ENCODE measurements around the gene CDH4.

The CDH4 gene

DNA sequence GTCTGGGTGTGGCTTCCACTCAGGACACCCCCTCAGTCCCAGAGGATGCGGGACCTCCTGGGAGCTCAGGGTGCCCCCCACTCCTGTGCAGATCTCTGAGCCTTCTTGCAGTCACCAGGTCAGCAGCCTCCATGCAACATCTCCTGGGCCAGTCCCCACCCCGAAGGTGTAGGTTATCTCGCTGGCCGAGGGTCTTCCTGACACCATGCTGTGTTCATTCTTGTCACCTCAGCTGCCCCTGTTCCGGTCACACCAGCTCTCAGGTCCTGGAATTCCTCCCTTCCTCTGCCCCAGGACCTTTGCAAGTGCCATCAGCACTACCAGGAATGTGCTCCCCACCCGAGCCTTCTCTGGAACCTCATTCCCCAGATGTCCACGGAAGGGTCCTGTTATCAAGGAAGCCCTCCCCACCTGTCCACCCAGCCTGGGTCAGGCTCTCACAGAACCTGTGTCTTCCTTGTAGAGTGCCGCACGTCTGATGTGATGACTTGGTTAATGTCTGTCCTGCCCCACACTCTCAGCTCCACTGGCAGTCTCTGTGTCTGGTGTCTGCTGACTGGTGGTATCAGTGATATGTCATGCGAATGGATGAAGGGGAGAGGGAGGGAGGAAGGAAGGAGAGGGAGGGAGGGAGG lies 484.1 kb downstream of the CDH4 start:
- Histone ChIP-seq H3K9me3 (ENCODE audit: control insufficient read depth, low read length) (no peaks in the 10 kb centered on the region), H3K36me3 (ENCODE audit: control insufficient read depth, insufficient read depth, low read length) (no peaks in the 10 kb centered on the region), H3K27ac (ENCODE audit: low read depth, low read length, severe bottlenecking) (no peak overlapping the region), H3K4me1 (ENCODE audit: control insufficient read depth, insufficient read depth, low read length, poor library complexity, severe bottlenecking) (peaks cover 4% of the 10 kb centered on the region), H3K4me3 (ENCODE audit: extremely low read depth, insufficient read depth, low read length, poor library complexity, severe bottlenecking) (no peak overlapping the region)
- 81 to 85% methylated on average over 7 of the region's 10 CpGs for WGBS, 2 experiments (ENCODE audit: insufficient coverage in 2 of 2)

GRCh38 chr20:61736751-61737310 lies 484.8 kb downstream of the CDH4 start:
- 88 to 89% methylated on average over 11 of the region's 14 CpGs for WGBS, 2 experiments (ENCODE audit: insufficient coverage in 2 of 2)
- peaks cover 2% of the 10 kb centered on the region for H3K4me1 ChIP-seq (ENCODE audit: control insufficient read depth, insufficient read depth, low read length, poor library complexity, severe bottlenecking)
- no peaks in the 10 kb centered on the region for H3K36me3 ChIP-seq (ENCODE audit: control insufficient read depth, insufficient read depth, low read length)
- H3K4me3 ChIP-seq (ENCODE audit: extremely low read depth, insufficient read depth, low read length, poor library complexity, severe bottlenecking), result no peak overlapping the region
- no peaks in the 10 kb centered on the region for H3K9me3 ChIP-seq (ENCODE audit: control insufficient read depth, low read length)
- H3K27ac ChIP-seq (ENCODE audit: low read depth, low read length, severe bottlenecking), result no peak overlapping the region

- H3K4me3 ChIP-seq (ENCODE audit: extremely low read depth, insufficient read depth, low read length, poor library complexity, severe bottlenecking), result no peak overlapping the region
- no peaks in the 10 kb centered on the region for H3K9me3 ChIP-seq (ENCODE audit: control insufficient read depth, low read length)
- no peaks in the 10 kb centered on the region for H3K36me3 ChIP-seq (ENCODE audit: control insufficient read depth, insufficient read depth, low read length)
- no peaks in the 10 kb centered on the region for H3K4me1 ChIP-seq (ENCODE audit: control insufficient read depth, insufficient read depth, low read length, poor library complexity, severe bottlenecking)
- 93 to 94% methylated on average over 6 to 7 of the region's 8 CpGs for WGBS, 2 experiments (ENCODE audit: insufficient coverage in 2 of 2)
- H3K27ac ChIP-seq (ENCODE audit: low read depth, low read length, severe bottlenecking), result no peak overlapping the region
Observed at GRCh38 chr20:61737346-61737745, 485.3 kb downstream of the CDH4 start.

- no peak overlapping the region for H3K27ac ChIP-seq (ENCODE audit: low read depth, low read length, severe bottlenecking)
- H3K36me3 ChIP-seq (ENCODE audit: control insufficient read depth, insufficient read depth, low read length), result no peaks in the 10 kb centered on the region
- WGBS, 2 experiments (ENCODE audit: insufficient coverage in 2 of 2), result 88 to 93% methylated on average over 12 to 15 of the region's 16 CpGs
- H3K4me3 ChIP-seq (ENCODE audit: extremely low read depth, insufficient read depth, low read length, poor library complexity, severe bottlenecking), result no peak overlapping the region
- H3K4me1 ChIP-seq (ENCODE audit: control insufficient read depth, insufficient read depth, low read length, poor library complexity, severe bottlenecking), result no peaks in the 10 kb centered on the region
- no peaks in the 10 kb centered on the region for H3K9me3 ChIP-seq (ENCODE audit: control insufficient read depth, low read length)
Observed at GRCh38 chr20:61737812-61738443, 485.9 kb downstream of the CDH4 start.

DNA sequence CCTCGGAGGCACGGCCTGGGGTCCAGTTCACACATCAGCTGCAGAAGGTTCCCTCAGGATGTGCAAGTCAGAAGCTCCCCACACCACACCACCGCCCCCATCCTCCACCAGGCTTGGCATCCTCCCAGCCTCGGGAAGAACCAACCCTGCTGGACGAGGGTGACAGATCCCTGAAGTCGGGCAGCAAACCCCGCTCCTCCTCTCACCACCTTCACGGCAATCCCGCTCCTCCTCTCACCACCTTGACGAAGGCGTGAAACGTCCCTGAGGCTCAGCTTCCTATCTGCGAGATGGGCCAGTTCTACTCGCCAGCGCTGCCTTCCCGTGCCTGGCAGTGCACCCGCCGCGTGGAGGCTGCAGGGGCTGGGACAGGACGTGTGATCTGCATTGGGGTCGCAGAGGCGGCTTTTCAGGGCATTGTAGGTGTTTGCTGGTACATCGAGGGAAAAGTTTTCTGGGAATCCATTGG lies 486.6 kb downstream of the CDH4 start:
- Histone ChIP-seq H3K4me3 (ENCODE audit: extremely low read depth, insufficient read depth, low read length, poor library complexity, severe bottlenecking) (no peak overlapping the region), H3K27ac (ENCODE audit: low read depth, low read length, severe bottlenecking) (no peak overlapping the region), H3K4me1 (ENCODE audit: control insufficient read depth, insufficient read depth, low read length, poor library complexity, severe bottlenecking) (no peaks in the 10 kb centered on the region), H3K9me3 (ENCODE audit: control insufficient read depth, low read length) (no peaks in the 10 kb centered on the region), H3K36me3 (ENCODE audit: control insufficient read depth, insufficient read depth, low read length) (no peaks in the 10 kb centered on the region)
- WGBS, 2 experiments (ENCODE audit: insufficient coverage in 2 of 2), result 89 to 92% methylated on average over 20 to 21 of the region's 23 CpGs

GRCh38 chr20:61739086-61739831 lies 487.2 kb downstream of the CDH4 start:
- Histone ChIP-seq H3K4me1 (ENCODE audit: control insufficient read depth, insufficient read depth, low read length, poor library complexity, severe bottlenecking) (no peaks in the 10 kb centered on the region), H3K36me3 (ENCODE audit: control insufficient read depth, insufficient read depth, low read length) (no peaks in the 10 kb centered on the region), H3K4me3 (ENCODE audit: extremely low read depth, insufficient read depth, low read length, poor library complexity, severe bottlenecking) (no peak overlapping the region), H3K27ac (ENCODE audit: low read depth, low read length, severe bottlenecking) (no peak overlapping the region), H3K9me3 (ENCODE audit: control insufficient read depth, low read length) (no peaks in the 10 kb centered on the region)
- WGBS, 2 experiments (ENCODE audit: insufficient coverage in 2 of 2), result 91 to 96% methylated on average over 15 to 18 of the region's 19 CpGs

- 79 to 96% methylated on average over 4 to 8 of the region's 8 CpGs for WGBS, 2 experiments (ENCODE audit: insufficient coverage in 2 of 2)
- peaks cover 2% of the 10 kb centered on the region for H3K4me1 ChIP-seq (ENCODE audit: control insufficient read depth, insufficient read depth, low read length, poor library complexity, severe bottlenecking)
- no peak overlapping the region for H3K4me3 ChIP-seq (ENCODE audit: extremely low read depth, insufficient read depth, low read length, poor library complexity, severe bottlenecking)
- no peaks in the 10 kb centered on the region for H3K36me3 ChIP-seq (ENCODE audit: control insufficient read depth, insufficient read depth, low read length)
- no peaks in the 10 kb centered on the region for H3K9me3 ChIP-seq (ENCODE audit: control insufficient read depth, low read length)
- no peak overlapping the region for H3K27ac ChIP-seq (ENCODE audit: low read depth, low read length, severe bottlenecking)
Observed at GRCh38 chr20:61739832-61740118, 487.7 kb downstream of the CDH4 start.

GRCh38 chr20:61742097-61742825 lies 490.2 kb downstream of the CDH4 start:
- Histone ChIP-seq H3K9me3 (ENCODE audit: control insufficient read depth, low read length) (no peaks in the 10 kb centered on the region), H3K36me3 (ENCODE audit: control insufficient read depth, insufficient read depth, low read length) (no peaks in the 10 kb centered on the region), H3K4me3 (ENCODE audit: extremely low read depth, insufficient read depth, low read length, poor library complexity, severe bottlenecking) (no peak overlapping the region), H3K27ac (ENCODE audit: low read depth, low read length, severe bottlenecking) (no peak overlapping the region), H3K4me1 (ENCODE audit: control insufficient read depth, insufficient read depth, low read length, poor library complexity, severe bottlenecking) (peaks cover 4% of the 10 kb centered on the region)
- WGBS, 2 experiments (ENCODE audit: insufficient coverage in 2 of 2), result 87 to 89% methylated on average over 12 to 13 of the region's 16 CpGs

- Histone ChIP-seq H3K36me3 (ENCODE audit: control insufficient read depth, insufficient read depth, low read length) (no peaks in the 10 kb centered on the region), H3K4me3 (ENCODE audit: extremely low read depth, insufficient read depth, low read length, poor library complexity, severe bottlenecking) (no peak overlapping the region), H3K27ac (ENCODE audit: low read depth, low read length, severe bottlenecking) (no peak overlapping the region), H3K9me3 (ENCODE audit: control insufficient read depth, low read length) (no peaks in the 10 kb centered on the region), H3K4me1 (ENCODE audit: control insufficient read depth, insufficient read depth, low read length, poor library complexity, severe bottlenecking) (peaks cover 4% of the 10 kb centered on the region)
- WGBS, 2 experiments (ENCODE audit: insufficient coverage in 2 of 2), result 88 to 98% methylated on average over 15 to 16 of the region's 16 CpGs
Observed at GRCh38 chr20:61743606-61744005, 491.5 kb downstream of the CDH4 start.

GRCh38 chr20:61744691-61745396 lies 492.8 kb downstream of the CDH4 start:
- Histone ChIP-seq H3K4me1 (ENCODE audit: control insufficient read depth, insufficient read depth, low read length, poor library complexity, severe bottlenecking) (peaks cover 4% of the 10 kb centered on the region), H3K4me3 (ENCODE audit: extremely low read depth, insufficient read depth, low read length, poor library complexity, severe bottlenecking) (no peak overlapping the region), H3K36me3 (ENCODE audit: control insufficient read depth, insufficient read depth, low read length) (no peaks in the 10 kb centered on the region), H3K27ac (ENCODE audit: low read depth, low read length, severe bottlenecking) (no peak overlapping the region), H3K9me3 (ENCODE audit: control insufficient read depth, low read length) (no peaks in the 10 kb centered on the region)
- 85% methylated on average over 18 of the region's 18 CpGs for WGBS, 2 experiments (ENCODE audit: insufficient coverage in 2 of 2)

Data from mesodermal cell (in vitro differentiated cells).